OCI-LY3 (cell line): ENCODE measurements around the gene SEMA5A.

ENCODE experiments used
- EZH2phosphoT487 ChIP-seq: fragments of 200-600 bp; shearing (Covaris generic); IDR thresholded peaks from 2 replicates; pipeline ENCODE4 v1.6.1; 2018; ENCODE audit warnings: antibody characterized with exemption, mixed run types, low read depth
- TF ChIP-seq, protein P1 (sequence below): fragments of 200-600, 300-600 bp; sonication (generic); IDR thresholded peaks from 2 replicates; pipeline ENCODE4 v1.5.1; 2014; ENCODE audit warnings: antibody characterized with exemption, low read length, low read depth

DNA sequence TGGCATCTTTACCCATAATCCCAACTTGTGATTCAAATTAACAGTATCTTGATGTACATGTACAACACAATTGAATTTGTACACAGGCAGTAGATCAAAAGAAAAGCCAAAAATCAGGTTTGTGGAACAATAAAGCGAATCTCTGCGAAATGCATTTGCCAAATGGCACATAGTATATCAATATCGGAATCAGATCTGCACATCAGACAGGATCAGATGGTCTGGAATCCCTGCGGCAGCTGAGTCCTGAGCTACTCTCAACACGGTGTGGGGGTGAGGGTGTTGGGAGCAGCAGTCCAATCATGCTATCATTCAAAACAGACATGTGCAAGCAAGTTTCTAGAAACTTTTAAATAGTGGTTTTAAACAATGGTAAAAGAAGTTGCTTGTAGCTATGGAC lies 358.3 kb downstream of the SEMA5A start:
- TF ChIP-seq, protein P1, sequence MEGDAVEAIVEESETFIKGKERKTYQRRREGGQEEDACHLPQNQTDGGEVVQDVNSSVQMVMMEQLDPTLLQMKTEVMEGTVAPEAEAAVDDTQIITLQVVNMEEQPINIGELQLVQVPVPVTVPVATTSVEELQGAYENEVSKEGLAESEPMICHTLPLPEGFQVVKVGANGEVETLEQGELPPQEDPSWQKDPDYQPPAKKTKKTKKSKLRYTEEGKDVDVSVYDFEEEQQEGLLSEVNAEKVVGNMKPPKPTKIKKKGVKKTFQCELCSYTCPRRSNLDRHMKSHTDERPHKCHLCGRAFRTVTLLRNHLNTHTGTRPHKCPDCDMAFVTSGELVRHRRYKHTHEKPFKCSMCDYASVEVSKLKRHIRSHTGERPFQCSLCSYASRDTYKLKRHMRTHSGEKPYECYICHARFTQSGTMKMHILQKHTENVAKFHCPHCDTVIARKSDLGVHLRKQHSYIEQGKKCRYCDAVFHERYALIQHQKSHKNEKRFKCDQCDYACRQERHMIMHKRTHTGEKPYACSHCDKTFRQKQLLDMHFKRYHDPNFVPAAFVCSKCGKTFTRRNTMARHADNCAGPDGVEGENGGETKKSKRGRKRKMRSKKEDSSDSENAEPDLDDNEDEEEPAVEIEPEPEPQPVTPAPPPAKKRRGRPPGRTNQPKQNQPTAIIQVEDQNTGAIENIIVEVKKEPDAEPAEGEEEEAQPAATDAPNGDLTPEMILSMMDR, result no peak
- no peak for TF ChIP-seq EZH2phosphoT487
